ENCODE data around the gene EIF4EBP2.

Gene EIF4EBP2

DNA sequence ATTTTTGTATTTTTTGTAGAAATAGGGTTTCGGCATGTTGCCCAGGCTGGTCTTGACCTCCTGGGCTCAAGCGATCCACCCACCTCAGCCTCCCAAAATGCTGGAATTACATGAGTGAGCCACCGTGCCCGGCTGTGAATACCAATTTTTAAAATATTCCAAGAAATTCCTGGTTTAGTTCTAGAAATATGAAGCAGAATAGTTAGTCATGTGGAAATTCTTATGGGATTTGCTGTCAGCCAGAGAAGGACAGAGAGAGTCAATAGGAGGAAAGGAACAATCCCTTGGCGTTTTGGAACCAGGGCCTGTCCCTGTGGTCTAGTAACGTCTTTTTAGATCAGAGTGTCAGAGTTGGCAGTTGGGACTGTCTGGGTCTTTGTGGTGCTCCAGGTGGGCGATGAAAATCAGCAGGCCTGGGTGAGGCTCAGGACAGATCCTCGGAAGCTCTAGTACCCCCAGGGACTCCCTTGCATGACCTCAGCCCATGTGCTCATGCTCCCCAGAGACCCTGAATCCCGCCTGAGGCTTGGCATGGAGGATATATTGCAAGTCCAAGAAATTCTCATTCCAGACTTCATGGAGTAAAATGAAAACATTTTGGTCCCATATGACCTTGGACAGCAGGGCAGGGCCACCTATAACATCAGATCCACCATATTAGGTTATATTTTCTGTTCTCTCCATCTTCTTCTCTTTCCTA is 29.8 kb downstream of the EIF4EBP2 start:
- DNase-seq, result no peak

DNA sequence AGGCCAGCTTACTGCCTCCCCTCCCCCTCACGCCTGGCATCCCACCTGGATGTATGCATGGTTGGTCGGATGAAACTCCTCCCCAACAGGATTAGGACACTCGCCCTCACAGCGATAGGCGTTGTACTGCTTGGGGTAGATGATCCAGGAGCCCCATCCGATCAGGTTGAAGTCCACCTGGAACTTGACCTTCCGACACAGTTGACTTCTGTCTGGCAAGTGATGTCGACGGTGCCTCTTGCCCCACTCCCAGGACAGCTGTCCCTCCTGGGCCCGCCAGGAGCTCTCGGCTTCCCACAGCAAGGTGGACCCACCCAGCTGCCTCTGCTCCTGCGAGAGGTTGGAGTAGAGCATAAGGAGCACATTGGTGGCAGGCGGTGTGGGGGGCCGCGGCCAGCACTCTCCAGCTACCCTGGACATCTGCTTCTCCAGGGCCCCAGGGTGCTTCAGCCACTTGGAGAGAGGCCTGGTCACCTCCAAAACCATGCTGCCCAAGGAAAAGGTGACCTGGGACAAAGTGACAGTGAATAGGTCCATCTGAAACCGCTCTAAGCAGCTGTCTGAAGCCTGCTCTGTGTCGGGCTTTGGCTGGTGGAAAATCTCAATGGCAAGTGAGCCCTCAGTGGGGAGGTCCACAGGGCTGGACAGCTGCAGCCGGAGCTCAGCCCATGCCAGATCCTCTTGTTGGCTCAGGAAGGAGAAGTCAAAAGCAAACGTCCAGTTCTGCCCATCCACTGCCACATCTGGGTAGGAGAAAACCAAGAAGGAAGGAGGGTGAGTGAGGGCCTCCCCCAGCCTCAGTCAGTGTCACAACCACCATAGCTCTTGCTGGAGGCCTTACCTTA is 31.5 kb downstream of the EIF4EBP2 start:
- DNase-seq, result no peak

- no peak for DNase-seq
Measured at GRCh38 chr10:70437721-70438120, 33.8 kb downstream of the EIF4EBP2 start.

GRCh38 chr10:70440296-70441160 is 36.6 kb downstream of the EIF4EBP2 start:
- DNase-seq, result no peak

DNA sequence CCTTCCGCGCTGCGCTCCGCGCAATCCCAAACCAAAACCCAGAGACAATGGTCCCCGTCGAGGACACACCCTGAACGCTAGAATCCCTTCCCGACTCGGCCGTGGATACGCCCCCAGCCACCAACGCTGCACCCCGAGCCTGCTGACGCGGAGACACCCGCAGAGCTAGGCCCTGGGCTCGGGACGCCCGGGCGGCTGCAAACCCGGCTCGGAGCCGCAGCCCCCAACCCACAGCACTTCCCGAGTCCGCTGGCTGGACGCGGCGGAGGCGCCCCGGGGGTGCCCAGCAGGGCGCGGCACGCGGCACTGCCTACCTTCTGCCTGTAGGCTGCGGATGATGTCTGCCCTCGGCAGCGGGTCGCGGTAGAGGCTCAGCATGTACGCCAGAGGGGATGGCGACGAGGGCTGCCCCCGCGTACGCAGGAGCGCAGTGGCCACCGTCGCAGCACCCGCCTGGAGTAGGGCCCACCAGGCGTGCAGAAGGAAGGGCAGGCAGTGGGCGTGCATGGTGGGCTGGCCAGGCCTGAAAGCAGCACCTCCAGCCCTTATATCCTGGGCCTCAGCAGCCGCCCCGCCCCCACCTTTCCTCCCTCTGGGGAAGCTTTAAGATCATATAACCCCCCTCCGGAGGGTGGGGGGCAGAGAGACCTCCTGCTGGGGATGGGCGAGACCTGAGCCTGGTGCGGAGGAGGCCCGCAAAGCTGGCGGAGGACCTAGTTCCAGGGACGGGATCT is 37.4 kb downstream of the EIF4EBP2 start, which contains the start of gene NODAL:
NODAL (minus strand) TSS at position 521 of the 734 bp plus-strand sequence; CDS start at position 507, 14 bp downstream.
- DNase-seq, result no peak

DNA sequence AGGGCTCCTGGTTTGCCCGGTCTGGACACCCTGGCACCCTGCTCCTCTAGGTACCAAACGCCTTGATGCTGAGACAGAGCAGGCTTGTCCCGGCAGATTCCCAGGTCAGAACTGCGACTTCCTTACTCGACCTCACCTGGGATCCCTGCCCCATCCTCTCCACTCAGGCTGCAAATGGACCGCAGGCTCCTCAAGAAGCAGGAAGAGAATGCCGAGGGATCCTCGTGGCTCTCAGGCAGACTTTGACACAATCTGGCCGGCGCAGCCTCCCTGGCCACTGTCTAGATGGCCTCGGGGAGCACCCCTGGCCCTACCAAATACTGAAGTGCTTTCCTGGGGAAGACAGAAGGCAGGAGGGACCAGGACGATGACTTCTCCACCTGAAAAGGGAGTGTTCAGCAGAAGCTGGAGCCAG is 38.0 kb downstream of the EIF4EBP2 start:
- no peak for DNase-seq

- DNase-seq, result no peak
Measured at GRCh38 chr10:70442332-70442988, 38.5 kb downstream of the EIF4EBP2 start.

GRCh38 chr10:70444744-70445143 is 40.8 kb downstream of the EIF4EBP2 start:
- no peak for DNase-seq

- no peak for DNase-seq
Measured at GRCh38 chr10:70445718-70446657, 42.0 kb downstream of the EIF4EBP2 start.

DNA sequence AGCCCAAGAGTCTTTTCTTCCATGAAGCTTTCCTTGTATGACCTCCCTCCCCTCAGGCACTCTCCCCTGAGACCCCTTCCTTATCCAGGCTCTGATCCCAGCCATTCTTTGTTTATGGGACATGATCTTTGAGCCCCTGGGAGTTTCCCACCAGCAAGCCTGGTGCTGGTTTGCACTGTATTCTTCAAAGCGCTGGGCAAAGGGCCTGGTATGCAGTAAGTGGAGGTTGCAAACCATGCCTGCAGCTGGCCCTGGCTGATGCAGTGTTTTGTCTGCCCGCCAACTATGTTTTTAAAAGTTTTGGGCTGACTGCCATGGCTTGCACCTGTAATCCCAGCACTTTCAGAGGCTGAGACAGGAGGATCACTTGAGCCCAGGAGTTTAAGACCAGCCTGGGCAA is 44.3 kb downstream of the EIF4EBP2 start:
- DNase-seq, result no peak

- DNase-seq, result no peak
Measured at GRCh38 chr10:70455213-70455630, 51.3 kb downstream of the EIF4EBP2 start.

- no peak for DNase-seq
Measured at GRCh38 chr10:70456164-70456563, 52.2 kb downstream of the EIF4EBP2 start.

GRCh38 chr10:70457759-70458305 is 53.9 kb downstream of the EIF4EBP2 start:
- DNase-seq, result no peak

- DNase-seq, result peak; percentile 61
Measured at GRCh38 chr10:70458329-70459060, 54.5 kb downstream of the EIF4EBP2 start.

DNA sequence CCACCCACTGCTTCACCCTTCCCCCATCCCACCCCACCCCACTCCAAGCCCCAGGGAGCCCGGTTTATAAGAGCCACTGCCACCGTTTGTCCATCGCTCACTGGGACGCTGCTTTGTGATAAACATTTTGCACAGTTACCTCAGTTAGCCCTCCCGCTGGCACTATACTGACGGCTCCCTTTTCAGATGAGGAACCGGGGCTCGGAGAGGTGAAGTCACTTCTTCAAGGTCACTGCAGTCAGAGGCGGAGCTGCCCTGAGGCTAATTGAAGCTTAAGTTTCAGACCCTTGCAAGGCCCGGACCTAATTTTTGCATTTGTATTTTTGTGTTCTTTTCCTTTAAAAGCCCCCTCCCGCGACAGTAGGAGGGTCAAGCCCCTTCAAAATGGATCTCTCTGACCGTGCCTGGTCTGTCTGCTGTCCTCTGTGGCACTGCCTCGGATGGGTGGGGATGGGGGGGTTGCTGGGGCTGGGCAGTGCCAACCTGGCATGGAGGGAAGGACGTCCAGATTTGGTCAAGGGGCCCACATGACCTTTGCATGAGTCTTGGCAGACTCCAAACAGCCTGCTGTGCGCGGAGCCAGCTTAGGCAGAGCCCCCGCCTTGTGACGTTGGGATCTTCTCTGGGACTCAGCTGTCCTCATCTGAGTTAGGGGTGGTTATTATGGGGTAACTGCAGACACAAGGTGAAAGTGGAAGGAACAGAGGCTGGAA is 55.3 kb downstream of the EIF4EBP2 start:
- DNase-seq, result no peak

- no peak for DNase-seq
Measured at GRCh38 chr10:70459774-70460490, 56.0 kb downstream of the EIF4EBP2 start.

- peak; percentile 48 for DNase-seq
Measured at GRCh38 chr10:70461397-70462348, 57.7 kb downstream of the EIF4EBP2 start.
